DND-41 (cell line): Measurements from ENCODE around the gene DCTPP1.

ENCODE experiments used
- ATAC-seq: fragments of 200-7000 bp; cut with Tn5 transposase; 3 replicates; pipeline ENCODE4 v1.9.1; 2021; ENCODE audit warnings: low read depth; ENCODE audit not compliant: insufficient read depth
- DNase-seq: peaks from one replicate; pipeline ENCODE4 v3.0.0-alpha.2; 2020
- H2AFZ ChIP-seq: 2 replicates; pipeline ENCODE4 v1.6.0; 2012; ENCODE audit warnings: low read depth, low read length
- H3K27ac ChIP-seq: 2 replicates; pipeline ENCODE4 v1.5.1; 2012; ENCODE audit warnings: low read length, inconsistent platforms
- H3K27me3 ChIP-seq: fragments of 200-600 bp; sonication (generic); 2 replicates; pipeline ENCODE4 v1.6.0; 2012; ENCODE audit warnings: low read length, mild to moderate bottlenecking, inconsistent platforms; ENCODE audit not compliant: insufficient read depth, poor library complexity
- H3K36me3 ChIP-seq: 2 replicates; pipeline ENCODE4 v1.5.1; 2012; ENCODE audit warnings: low read length, inconsistent platforms; ENCODE audit not compliant: insufficient read depth
- H3K4me1 ChIP-seq: 2 replicates; pipeline ENCODE4 v1.5.1; 2012; ENCODE audit warnings: mild to moderate bottlenecking, low read length; ENCODE audit not compliant: insufficient read depth
- H3K4me2 ChIP-seq: 2 replicates; pipeline ENCODE4 v1.6.0; 2012; ENCODE audit warnings: mild to moderate bottlenecking, moderate library complexity, low read length, inconsistent platforms; ENCODE audit not compliant: insufficient read depth
- H3K4me3 ChIP-seq, 2 experiments: fragments of 200-600 bp in 1 of 2; shearing (Covaris generic) in 1 of 2; 2 replicates each; pipeline ENCODE4 v1.5.1; 2012 to 2016; ENCODE audit warnings: inconsistent platforms in 2 of 2, low read length in 2 of 2, mild to moderate bottlenecking in 2 of 2, low read depth in 1 of 2, moderate library complexity in 1 of 2
- H3K79me2 ChIP-seq: 2 replicates; pipeline ENCODE4 v1.6.0; 2012; ENCODE audit warnings: low read length, inconsistent platforms; ENCODE audit not compliant: insufficient read depth
- H3K9ac ChIP-seq: 2 replicates; pipeline ENCODE4 v1.6.0; 2012; ENCODE audit warnings: low read depth, mild to moderate bottlenecking, inconsistent platforms, low read length, moderate library complexity
- H3K9me3 ChIP-seq: 2 replicates; pipeline ENCODE4 v1.5.1; 2012; ENCODE audit warnings: low read length, moderate library complexity, mild to moderate bottlenecking, inconsistent platforms; ENCODE audit not compliant: insufficient read depth, severe bottlenecking
- H4K20me1 ChIP-seq: 2 replicates; pipeline ENCODE4 v1.6.0; 2012; ENCODE audit warnings: low read length; ENCODE audit not compliant: insufficient read depth
- EZH2 ChIP-seq: IDR thresholded peaks from 3 replicates; pipeline ENCODE4 v1.6.1; 2012; ENCODE audit warnings: borderline replicate concordance, low read depth, mild to moderate bottlenecking, moderate library complexity, low read length, inconsistent platforms; ENCODE audit not compliant: severe bottlenecking
- TF ChIP-seq, protein P1 (sequence below): IDR thresholded peaks from 2 replicates; pipeline ENCODE4 v1.5.1; 2012; ENCODE audit warnings: borderline replicate concordance, low read length, moderate library complexity, mild to moderate bottlenecking; ENCODE audit not compliant: poor library complexity, severe bottlenecking; ENCODE audit errors: extremely low read depth

DCTPP1 gene

DNA sequence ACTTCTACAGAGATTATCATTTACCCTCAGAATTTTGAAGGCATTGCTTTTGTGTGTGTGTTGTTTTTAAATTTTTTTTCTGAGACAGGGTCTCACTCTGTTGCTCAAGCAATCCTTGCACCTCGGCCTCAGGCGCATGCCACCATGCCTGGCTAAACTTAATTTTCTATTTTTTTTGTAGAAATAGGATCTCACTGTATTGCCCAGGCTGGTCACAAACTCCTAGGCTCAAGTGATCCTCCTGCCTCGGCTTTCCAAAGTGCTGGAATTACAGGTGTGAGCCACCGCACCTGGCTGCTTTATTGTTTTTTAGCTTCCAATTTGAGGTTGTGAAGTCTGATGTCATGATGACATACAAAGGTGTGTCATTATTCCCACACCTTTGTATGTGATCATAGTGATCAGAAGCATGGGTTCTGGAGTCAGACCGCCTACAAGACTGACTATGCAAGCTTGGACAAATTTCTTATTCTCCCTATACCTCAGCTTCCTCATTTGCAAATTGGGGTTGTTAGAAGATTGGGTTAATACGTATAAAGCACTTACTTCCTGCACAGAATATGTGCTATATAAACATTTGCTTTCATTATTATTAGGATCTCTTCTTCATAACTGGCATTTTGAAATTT is 10.0 kb upstream of the DCTPP1 start:
- Histone ChIP-seq H3K27ac (no peak overlapping the region), H3K9ac (no peak overlapping the region), H3K36me3 (peaks cover 20% of the 10 kb centered on the region), H3K4me3 (no peak overlapping the region), H3K4me1 (peaks cover 20% of the 10 kb centered on the region), H3K79me2 (peaks cover 18% of the 10 kb centered on the region), H3K4me2 (no peak overlapping the region), H2AFZ (no peak overlapping the region), H4K20me1 (peaks cover 14% of the 10 kb centered on the region), H3K27me3 (no peaks in the 10 kb centered on the region), H3K9me3 (no peaks in the 10 kb centered on the region)
- DNase-seq (no peak), ATAC-seq (no peak)
- TF ChIP-seq, protein P1, sequence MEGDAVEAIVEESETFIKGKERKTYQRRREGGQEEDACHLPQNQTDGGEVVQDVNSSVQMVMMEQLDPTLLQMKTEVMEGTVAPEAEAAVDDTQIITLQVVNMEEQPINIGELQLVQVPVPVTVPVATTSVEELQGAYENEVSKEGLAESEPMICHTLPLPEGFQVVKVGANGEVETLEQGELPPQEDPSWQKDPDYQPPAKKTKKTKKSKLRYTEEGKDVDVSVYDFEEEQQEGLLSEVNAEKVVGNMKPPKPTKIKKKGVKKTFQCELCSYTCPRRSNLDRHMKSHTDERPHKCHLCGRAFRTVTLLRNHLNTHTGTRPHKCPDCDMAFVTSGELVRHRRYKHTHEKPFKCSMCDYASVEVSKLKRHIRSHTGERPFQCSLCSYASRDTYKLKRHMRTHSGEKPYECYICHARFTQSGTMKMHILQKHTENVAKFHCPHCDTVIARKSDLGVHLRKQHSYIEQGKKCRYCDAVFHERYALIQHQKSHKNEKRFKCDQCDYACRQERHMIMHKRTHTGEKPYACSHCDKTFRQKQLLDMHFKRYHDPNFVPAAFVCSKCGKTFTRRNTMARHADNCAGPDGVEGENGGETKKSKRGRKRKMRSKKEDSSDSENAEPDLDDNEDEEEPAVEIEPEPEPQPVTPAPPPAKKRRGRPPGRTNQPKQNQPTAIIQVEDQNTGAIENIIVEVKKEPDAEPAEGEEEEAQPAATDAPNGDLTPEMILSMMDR = no peak
- TF ChIP-seq EZH2 = no peak

DNA sequence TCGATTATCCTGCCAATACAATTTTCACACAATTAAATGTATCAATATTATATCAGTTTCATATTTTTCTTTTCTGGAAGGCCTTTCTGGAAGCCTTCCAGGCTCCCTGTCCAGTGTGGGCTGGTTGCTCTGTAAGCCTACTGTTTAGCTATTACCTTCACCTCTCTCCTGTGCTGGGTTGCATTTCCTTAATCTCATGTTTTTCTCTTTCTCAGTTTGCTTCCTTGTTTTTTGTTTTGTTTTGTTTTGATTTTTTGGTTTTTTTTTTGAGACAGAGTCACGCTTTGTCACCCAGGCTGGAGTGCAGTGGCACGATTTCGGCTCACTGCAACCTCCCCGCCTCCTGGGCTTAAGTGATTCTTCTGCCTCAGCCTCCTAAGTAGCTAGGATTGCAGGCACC is 9.0 kb upstream of the DCTPP1 start:
- ATAC-seq (no peak), DNase-seq (no peak)
- Histone ChIP-seq H4K20me1 (peaks cover 4% of the 10 kb centered on the region; the same call in 1 of the 2 replicates), H3K27ac (no peak overlapping the region), H3K4me1 (peaks cover 10% of the 10 kb centered on the region), H3K79me2 (peaks cover 8% of the 10 kb centered on the region), H3K36me3 (peaks cover 10% of the 10 kb centered on the region), H2AFZ (no peak overlapping the region), H3K4me3 (no peak overlapping the region), H3K9ac (no peak overlapping the region), H3K27me3 (no peaks in the 10 kb centered on the region), H3K9me3 (no peaks in the 10 kb centered on the region), H3K4me2 (no peak overlapping the region)
- TF ChIP-seq, protein P1 = no peak
- no peak for TF ChIP-seq EZH2

DNA sequence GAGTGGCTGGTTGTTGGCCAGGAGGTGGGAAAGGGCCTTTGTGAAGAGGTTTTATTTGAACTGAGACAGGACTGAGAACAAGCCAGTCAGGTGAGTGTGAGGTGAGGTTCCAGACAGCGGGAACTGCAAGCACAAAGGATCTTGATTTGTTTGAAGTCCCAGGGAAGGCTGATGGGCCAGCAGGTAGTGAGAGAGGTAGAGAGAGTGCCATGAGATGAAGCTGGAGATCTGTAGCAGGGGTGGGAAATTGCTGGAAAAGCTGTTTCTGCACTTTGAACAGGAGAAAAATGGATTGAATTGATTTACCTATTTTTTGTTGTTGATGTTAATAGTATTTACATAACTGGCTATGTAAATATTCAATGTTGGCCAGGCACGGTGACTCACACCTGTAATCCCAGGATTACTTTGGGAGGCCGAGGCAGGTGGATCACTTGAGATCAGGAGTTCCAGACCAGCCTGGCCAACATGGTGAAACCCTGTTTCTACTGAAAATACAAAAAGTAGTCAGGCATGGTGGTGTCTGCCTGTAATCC is 7.7 kb upstream of the DCTPP1 start:
- DNase-seq = no peak
- Histone ChIP-seq H3K27ac (no peak overlapping the region), H3K4me2 (no peak overlapping the region), H3K79me2 (no peaks in the 10 kb centered on the region), H3K27me3 (no peaks in the 10 kb centered on the region), H3K9me3 (no peaks in the 10 kb centered on the region), H3K36me3 (no peaks in the 10 kb centered on the region), H3K9ac (no peak overlapping the region), H3K4me1 (no peaks in the 10 kb centered on the region), H3K4me3 (no peak overlapping the region), H4K20me1 (no peaks in the 10 kb centered on the region), H2AFZ (no peak overlapping the region)
- no peak for TF ChIP-seq EZH2
- TF ChIP-seq, protein P1 = no peak
- no peak for ATAC-seq
